Left renal pelvis (tissue), 4 donors: Measurements from ENCODE around the gene NTSR1. TPM values are rescaled to one million over a fixed set of nuclear protein-coding genes. Genes with fewer than 3 reads are reported as not detected.

Experiments
- DNase-seq, 4 donors: peaks; one replicate each; pipeline ENCODE4 v3.0.0-alpha.2; 2013; ENCODE audit warnings: low read depth in 4 of 4, low spot score in 3 of 4
- polyA plus RNA-seq, 4 donors: library from polyadenylated mRNA; unstranded; fragments of 120-200 nt; gene quantifications; one replicate each; pipeline ENCODE4 v1.2.1, GENCODE V29; 2013; ENCODE audit not compliant: insufficient read length in 4 of 4

NTSR1 gene
- polyA plus RNA-seq, 4 donors, result 0.10 to 1.4 (median 1.2) TPM

- no peak for DNase-seq
Observed at GRCh38 chr20:62723768-62724450, 15.3 kb downstream of the NTSR1 start.

- no peak for DNase-seq
Observed at GRCh38 chr20:62724692-62725595, 16.3 kb downstream of the NTSR1 start.

- DNase-seq, result no peak
Observed at GRCh38 chr20:62725596-62726268, 17.1 kb downstream of the NTSR1 start.

- DNase-seq, result no peak
Observed at GRCh38 chr20:62726276-62726675, 17.6 kb downstream of the NTSR1 start.

GRCh38 chr20:62726716-62727583 is 18.3 kb downstream of the NTSR1 start:
- no peak for DNase-seq

GRCh38 chr20:62727584-62728027 is 19.0 kb downstream of the NTSR1 start:
- DNase-seq, result no peak

- no peak for DNase-seq
Observed at GRCh38 chr20:62728028-62728780, 19.6 kb downstream of the NTSR1 start.

GRCh38 chr20:62728781-62729300 is 20.2 kb downstream of the NTSR1 start:
- no peak for DNase-seq

GRCh38 chr20:62730481-62730880 is 21.8 kb downstream of the NTSR1 start:
- DNase-seq, result no peak

- DNase-seq, result no peak
Observed at GRCh38 chr20:62732031-62732760, 23.6 kb downstream of the NTSR1 start.

- no peak for DNase-seq
Observed at GRCh38 chr20:62732842-62733525, 24.3 kb downstream of the NTSR1 start.

GRCh38 chr20:62733526-62733842 is 24.8 kb downstream of the NTSR1 start:
- no peak for DNase-seq

GRCh38 chr20:62733891-62734290 is 25.3 kb downstream of the NTSR1 start:
- DNase-seq, result no peak

- no peak for DNase-seq
Observed at GRCh38 chr20:62734326-62734725, 25.7 kb downstream of the NTSR1 start.

GRCh38 chr20:62734881-62735280 is 26.2 kb downstream of the NTSR1 start:
- no peak for DNase-seq

- DNase-seq, result no peak
Observed at GRCh38 chr20:62735331-62735821, 26.7 kb downstream of the NTSR1 start.

- no peak for DNase-seq
Observed at GRCh38 chr20:62736026-62736406, 27.4 kb downstream of the NTSR1 start.

GRCh38 chr20:62736407-62737071 is 27.9 kb downstream of the NTSR1 start:
- DNase-seq, result no peak
